Endodermal cell (in vitro differentiated cells): Measurements from ENCODE around the gene PRR29. TPM values are rescaled to one million over a fixed set of nuclear protein-coding genes. Genes with fewer than 3 reads are reported as not detected.
A peak's percentile ranks its signal among the peaks of the same experiment; 100 is the strongest.

Experiments
- DNase-seq: peaks from one replicate; pipeline ENCODE4 v3.0.0-alpha.2; 2017
- H3K27ac ChIP-seq: 2 replicates; pipeline ENCODE4 v1.5.1; 2013; ENCODE audit warnings: mild to moderate bottlenecking, low read depth, low read length, moderate library complexity
- H3K27me3 ChIP-seq: 2 replicates; pipeline ENCODE4 v1.6.1; 2013; ENCODE audit warnings: mild to moderate bottlenecking, low read length, moderate library complexity; ENCODE audit not compliant: insufficient read depth, control insufficient read depth, poor library complexity, severe bottlenecking
- H3K36me3 ChIP-seq: 2 replicates; pipeline ENCODE4 v1.7.0; 2013; ENCODE audit warnings: mild to moderate bottlenecking, low read length, moderate library complexity; ENCODE audit not compliant: control insufficient read depth, insufficient read depth
- H3K4me1 ChIP-seq: one replicate; pipeline ENCODE4 v1.7.0; 2013; ENCODE audit warnings: low read length; ENCODE audit not compliant: control insufficient read depth, insufficient read depth
- H3K4me3 ChIP-seq: 2 replicates; pipeline ENCODE4 v1.5.1; 2013; ENCODE audit warnings: mild to moderate bottlenecking, low read length, moderate library complexity
- H3K9ac ChIP-seq: 2 replicates; pipeline ENCODE4 v1.6.1; 2013; ENCODE audit warnings: mild to moderate bottlenecking, low read length, moderate library complexity; ENCODE audit not compliant: poor library complexity, severe bottlenecking; ENCODE audit errors: extremely low read depth
- H3K9me3 ChIP-seq: 2 replicates; pipeline ENCODE4 v1.6.1; 2013; ENCODE audit warnings: mild to moderate bottlenecking, low read length, moderate library complexity; ENCODE audit not compliant: control insufficient read depth
- H3K27ac Mint-ChIP-seq: 2 replicates; pipeline ENCODE4 v1.8.0; 2020; ENCODE audit warnings: mixed read lengths
- H3K27me3 Mint-ChIP-seq: 2 replicates; pipeline ENCODE4 v1.8.0; 2021; ENCODE audit warnings: mild to moderate bottlenecking, mixed read lengths; ENCODE audit not compliant: insufficient read depth
- H3K36me3 Mint-ChIP-seq: 2 replicates; pipeline ENCODE4 v1.8.0; 2020; ENCODE audit warnings: low read depth, mixed read lengths
- H3K4me1 Mint-ChIP-seq: 2 replicates; pipeline ENCODE4 v1.8.0; 2020; ENCODE audit warnings: mixed read lengths
- H3K4me3 Mint-ChIP-seq: 2 replicates; pipeline ENCODE4 v1.8.0; 2020; ENCODE audit warnings: mild to moderate bottlenecking, moderate library complexity, mixed read lengths
- H3K9me3 Mint-ChIP-seq: 2 replicates; pipeline ENCODE4 v1.8.0; 2020; ENCODE audit warnings: mild to moderate bottlenecking, mixed read lengths
- CTCF ChIP-seq: fragments of 200-600 bp; sonication (generic); conservative IDR thresholded peaks from 2 replicates; pipeline ENCODE4 v1.5.0; 2021; ENCODE audit warnings: antibody characterized with exemption, mild to moderate bottlenecking
- WGBS, 2 experiments: methylation state at CpG; one replicate each; pipeline versions ENCODE4 v1.1.5 to v1.1.7; 2013; ENCODE audit warnings: missing lambda C conversion rate in 2 of 2, mixed read lengths in 1 of 2; ENCODE audit not compliant: insufficient coverage in 1 of 2, insufficient read length in 1 of 2; 5-methylcytosine and 5-hydroxymethylcytosine counted together
- total RNA-seq, 2 donors: library from RNA; stranded (reverse); fragmentation: NEBNext Ultra II Directional in 1 of 2; extraction: Animal tissue kit (Norgen Biotek cat#: 25700) in 1 of 2; gene quantifications; 2 replicates in 1 of 2; 3 replicates in 1 of 2; pipeline ENCODE4 v1.2.1, GENCODE V29; 2021

Gene PRR29
- total RNA-seq, 2 donors from 2014 or later = 3.3 to 6.1 TPM

DNA sequence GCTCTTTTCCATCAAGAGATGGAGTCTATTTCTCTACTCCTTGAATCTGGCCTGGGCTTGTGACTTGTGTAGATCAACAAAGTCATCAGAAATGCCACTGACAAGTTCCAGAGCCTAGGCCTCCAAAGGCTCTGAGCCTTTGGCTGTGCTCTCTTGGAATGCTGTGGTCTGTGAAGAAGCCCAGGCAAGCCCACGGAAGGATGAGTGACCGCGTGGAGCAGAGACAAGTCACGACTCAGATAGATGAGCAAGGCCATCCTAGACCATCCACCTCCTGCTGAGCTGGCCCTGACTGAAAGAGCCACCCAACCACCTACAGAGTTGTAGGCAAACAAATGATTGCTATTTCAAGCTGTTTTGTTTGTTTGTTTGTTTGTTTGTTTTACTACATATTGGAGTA, 33.9 kb downstream of the PRR29 start:
- DNase-seq = peak; percentile 54
- Mint-ChIP-seq H3K4me1 (peaks cover 7% of the 10 kb centered on the region), H3K36me3 (no peaks in the 10 kb centered on the region), H3K27me3 (peaks cover 2% of the 10 kb centered on the region), H3K4me3 (no peak overlapping the region), H3K27ac (no peak overlapping the region), H3K9me3 (no peaks in the 10 kb centered on the region)
- Histone ChIP-seq H3K36me3 (no peaks in the 10 kb centered on the region), H3K9me3 (no peaks in the 10 kb centered on the region), H3K4me1 (peaks cover 3% of the 10 kb centered on the region), H3K9ac (no peak overlapping the region), H3K27ac (no peak overlapping the region), H3K4me3 (no peak overlapping the region), H3K27me3 (no peaks in the 10 kb centered on the region)
- WGBS, 2 experiments = 81 to 83% methylated on average over 4 of the region's 4 CpGs
- no peak for TF ChIP-seq CTCF

DNA sequence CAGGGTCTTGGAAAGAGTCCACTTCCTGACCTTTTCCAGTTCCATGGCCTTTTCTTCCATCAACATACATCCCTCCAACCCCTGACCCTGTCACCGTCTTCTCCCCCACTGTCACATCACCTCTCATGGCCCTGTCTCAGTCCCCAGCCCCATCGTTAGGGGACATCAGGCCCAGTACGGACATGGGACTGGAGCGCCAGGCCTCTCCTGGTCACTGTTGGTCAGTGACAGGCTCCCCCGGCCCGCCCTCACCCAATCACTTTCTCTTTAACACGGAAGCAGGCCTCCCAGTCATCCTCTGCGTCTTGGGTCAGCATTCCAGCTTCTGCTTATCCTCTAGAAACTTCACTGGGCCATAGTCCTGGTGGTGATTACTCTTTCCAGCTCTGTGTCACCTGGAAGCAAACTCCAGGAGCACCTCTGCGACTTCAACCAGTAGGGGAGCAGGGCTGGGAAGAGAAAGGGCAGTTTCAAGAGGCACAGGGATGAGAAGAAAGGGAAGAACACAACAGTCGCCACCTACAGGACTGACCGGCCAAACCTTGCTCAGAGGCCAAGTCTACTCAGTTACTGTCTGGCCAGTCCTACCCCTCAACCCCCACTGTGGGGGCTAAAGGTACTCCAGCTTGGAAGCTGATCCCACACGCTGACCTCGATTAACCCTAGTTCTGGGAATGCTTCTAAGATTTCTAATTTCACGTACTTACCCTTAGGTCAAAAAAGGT, 38.2 kb downstream of the PRR29 start:
- TF ChIP-seq CTCF = peak; percentile 78
- H3K27ac Mint-ChIP-seq = peak overlapping the region; percentile 81
- Histone ChIP-seq H3K36me3 (no peaks in the 10 kb centered on the region), H3K9ac (no peak overlapping the region), H3K9me3 (no peaks in the 10 kb centered on the region), H3K4me3 (no peak overlapping the region), H3K27ac (no peak overlapping the region), H3K27me3 (no peaks in the 10 kb centered on the region), H3K4me1 (peaks cover 3% of the 10 kb centered on the region)
- peaks cover 10% of the 10 kb centered on the region for H3K4me1 Mint-ChIP-seq
- peak; percentile 94 for DNase-seq
- H3K4me3 Mint-ChIP-seq = no peak overlapping the region
- H3K9me3 Mint-ChIP-seq = no peaks in the 10 kb centered on the region
- 84 to 97% methylated on average over 6 to 14 of the region's 14 CpGs for WGBS, 2 experiments
- H3K27me3 Mint-ChIP-seq = no peaks in the 10 kb centered on the region
- peaks cover 4% of the 10 kb centered on the region for H3K36me3 Mint-ChIP-seq

DNA sequence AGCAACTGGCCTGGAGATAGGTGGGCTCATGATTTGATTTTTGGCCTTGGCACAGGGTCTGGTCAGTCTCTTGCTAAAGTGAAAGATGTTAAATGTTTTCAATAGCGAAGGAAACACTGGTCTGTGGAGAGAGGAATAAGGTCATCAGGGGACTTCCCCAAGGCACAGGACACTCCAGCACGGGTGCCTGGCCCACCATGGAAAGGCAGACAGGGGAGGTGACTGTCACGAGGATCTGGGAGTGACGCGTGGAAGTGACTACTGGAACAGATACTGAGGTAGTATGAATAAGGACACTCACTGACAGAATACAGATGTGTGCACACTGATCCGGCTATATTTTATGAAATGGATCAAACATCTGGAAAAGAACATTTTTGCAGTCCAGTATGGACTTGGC, 39.0 kb downstream of the PRR29 start:
- Histone ChIP-seq H3K9me3 (no peaks in the 10 kb centered on the region), H3K27me3 (no peaks in the 10 kb centered on the region), H3K9ac (no peak overlapping the region), H3K27ac (no peak overlapping the region), H3K4me1 (peaks cover 3% of the 10 kb centered on the region), H3K36me3 (no peaks in the 10 kb centered on the region), H3K4me3 (no peak overlapping the region)
- Mint-ChIP-seq H3K36me3 (peaks cover 7% of the 10 kb centered on the region), H3K27me3 (no peaks in the 10 kb centered on the region), H3K4me3 (no peak overlapping the region), H3K27ac (no peak overlapping the region), H3K9me3 (no peaks in the 10 kb centered on the region), H3K4me1 (peaks cover 10% of the 10 kb centered on the region)
- 92 to 97% methylated on average over 6 of the region's 6 CpGs for WGBS, 2 experiments
- TF ChIP-seq CTCF = no peak
- DNase-seq = peak; percentile 34
